ENCODE measurements around the gene HTR3C.

Gene HTR3C

DNA sequence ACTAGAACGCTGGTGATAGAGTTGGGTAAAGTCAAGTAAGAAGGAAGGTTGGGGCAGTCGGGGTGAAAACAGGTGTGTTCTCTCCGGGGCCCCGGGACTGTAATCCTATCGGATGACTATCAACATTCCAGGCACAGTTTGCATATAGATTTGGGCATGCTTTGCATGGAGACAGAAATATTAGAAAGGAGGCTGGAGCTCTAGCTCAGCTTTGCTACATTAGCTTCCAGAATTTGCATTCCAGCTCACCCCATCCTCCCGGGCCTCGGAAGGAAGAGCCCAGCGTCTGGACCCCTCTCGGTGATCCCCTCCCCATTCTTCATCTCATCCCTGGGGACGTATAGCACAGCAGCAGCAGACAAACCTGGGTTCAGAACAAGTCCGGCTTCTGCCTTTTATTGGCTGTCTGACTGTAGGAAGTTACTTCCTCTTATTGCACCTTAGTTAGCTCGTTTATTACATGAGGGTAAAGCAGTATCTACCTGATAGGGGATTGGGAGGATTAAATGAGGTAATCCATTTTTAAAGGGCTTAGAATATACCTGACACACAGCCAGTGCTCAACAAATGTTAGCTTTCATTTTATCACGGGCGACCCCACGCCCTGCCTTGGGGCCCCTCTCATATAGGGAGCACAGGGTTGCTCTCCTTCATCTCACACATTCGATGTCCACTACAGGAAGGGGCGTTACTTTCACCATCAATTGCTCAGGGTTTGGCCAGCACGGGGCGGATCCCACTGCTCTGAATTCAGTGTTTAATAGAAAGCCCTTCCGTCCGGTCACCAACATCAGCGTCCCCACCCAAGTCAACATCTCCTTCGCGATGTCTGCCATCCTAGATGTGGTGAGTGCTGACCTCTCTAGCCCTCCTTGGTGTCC, 47.2 kb downstream of the HTR3C start:
- Histone ChIP-seq H4K20me1 (ENCODE audit: insufficient read depth, low read length) (no peaks in the 10 kb centered on the region), H3K9ac (ENCODE audit: low read length) (no peak overlapping the region), H3K9me3 (replicated peaks; ENCODE audit: insufficient read depth, low read length) (no peaks in the 10 kb centered on the region), H3F3A (ENCODE audit: insufficient read depth, low read length) (no peaks in the 10 kb centered on the region), H3K27ac (ENCODE audit: low read length) (no peak overlapping the region), H3K27me3 (replicated peaks; ENCODE audit: insufficient read depth, low read length) (no peaks in the 10 kb centered on the region), H3K4me1 (ENCODE audit: low read length) (no peaks in the 10 kb centered on the region), H3K79me2 (ENCODE audit: low read length) (no peaks in the 10 kb centered on the region), H2AFZ (ENCODE audit: low read length) (peak overlapping the region; percentile 16), H3K4me3 (ENCODE audit: low read length) (no peak overlapping the region), H3K36me3 (replicated peaks; ENCODE audit: insufficient read depth, low read length) (no peaks in the 10 kb centered on the region), H3K4me2 (ENCODE audit: low read depth, low read length) (no peak overlapping the region), H3K9me2 (replicated peaks; ENCODE audit: insufficient read depth, low read length) (no peaks in the 10 kb centered on the region)
- TF ChIP-seq, protein P1, sequence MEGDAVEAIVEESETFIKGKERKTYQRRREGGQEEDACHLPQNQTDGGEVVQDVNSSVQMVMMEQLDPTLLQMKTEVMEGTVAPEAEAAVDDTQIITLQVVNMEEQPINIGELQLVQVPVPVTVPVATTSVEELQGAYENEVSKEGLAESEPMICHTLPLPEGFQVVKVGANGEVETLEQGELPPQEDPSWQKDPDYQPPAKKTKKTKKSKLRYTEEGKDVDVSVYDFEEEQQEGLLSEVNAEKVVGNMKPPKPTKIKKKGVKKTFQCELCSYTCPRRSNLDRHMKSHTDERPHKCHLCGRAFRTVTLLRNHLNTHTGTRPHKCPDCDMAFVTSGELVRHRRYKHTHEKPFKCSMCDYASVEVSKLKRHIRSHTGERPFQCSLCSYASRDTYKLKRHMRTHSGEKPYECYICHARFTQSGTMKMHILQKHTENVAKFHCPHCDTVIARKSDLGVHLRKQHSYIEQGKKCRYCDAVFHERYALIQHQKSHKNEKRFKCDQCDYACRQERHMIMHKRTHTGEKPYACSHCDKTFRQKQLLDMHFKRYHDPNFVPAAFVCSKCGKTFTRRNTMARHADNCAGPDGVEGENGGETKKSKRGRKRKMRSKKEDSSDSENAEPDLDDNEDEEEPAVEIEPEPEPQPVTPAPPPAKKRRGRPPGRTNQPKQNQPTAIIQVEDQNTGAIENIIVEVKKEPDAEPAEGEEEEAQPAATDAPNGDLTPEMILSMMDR (IDR thresholded peaks at IDR 0.05; ENCODE audit: low read length): no peak
- TF ChIP-seq EZH2phosphoT487 (IDR thresholded peaks at IDR 0.05; ENCODE audit: low read length): no peak
- DNase-seq: no peak
